Breast epithelium (tissue), 4 donors: ENCODE data around the gene FNDC3B. TPM values are rescaled to one million over a fixed set of nuclear protein-coding genes. Genes with fewer than 3 reads are reported as not detected.

Experiments used
- DNase-seq, 2 donors: peaks; one replicate each; pipeline ENCODE4 v3.0.0-alpha.2; 2019; ENCODE audit warnings: low spot score in 2 of 2
- H3K27ac ChIP-seq, 2 donors: fragments of 200-600 bp; sonication (generic) in 1 of 2; one replicate each; pipeline ENCODE4 v1.5.1; 2016 to 2019; ENCODE audit warnings: mild to moderate bottlenecking in 1 of 2
- H3K27me3 ChIP-seq, 2 donors: fragments of 200-600 bp; sonication (generic) in 1 of 2; one replicate each; pipeline versions ENCODE4 v1.5.1 to v1.6.0; 2017 to 2019; ENCODE audit warnings: control low read depth in 1 of 2, mild to moderate bottlenecking in 1 of 2
- H3K36me3 ChIP-seq: fragments of 200-600 bp; one replicate; pipeline ENCODE4 v1.5.1; 2019
- H3K4me1 ChIP-seq, 2 donors: fragments of 200-600 bp; sonication (generic); one replicate each; pipeline ENCODE4 v1.5.1; 2016 to 2019; ENCODE audit warnings: control low read depth in 1 of 2
- H3K4me3 ChIP-seq, 3 donors: fragments of 200-600 bp; sonication (generic); 1 replicate in 2 of 3; 2 replicates in 1 of 3; pipeline ENCODE4 v1.5.1; 2016 to 2019; ENCODE audit warnings: mild to moderate bottlenecking in 3 of 3, moderate library complexity in 2 of 3
- H3K9me3 ChIP-seq, 2 donors: fragments of 200-600 bp; sonication (generic) in 1 of 2; one replicate each; pipeline ENCODE4 v1.5.1; 2016 to 2019; ENCODE audit warnings: control low read depth in 1 of 2
- CTCF ChIP-seq, 3 donors: fragments of 450-650 bp; IDR thresholded peaks; one replicate each; pipeline ENCODE4 v1.5.1; 2016 to 2017; ENCODE audit warnings: antibody characterized with exemption in 3 of 3, mild to moderate bottlenecking in 3 of 3, moderate library complexity in 3 of 3
- POLR2A ChIP-seq: fragments of 450-650 bp; IDR thresholded peaks from one replicate; pipeline ENCODE4 v1.6.1; 2016; ENCODE audit warnings: antibody characterized with exemption, mild to moderate bottlenecking, moderate library complexity
- POLR2AphosphoS5 ChIP-seq, 3 donors: sonication (generic); formaldehyde crosslinking; IDR thresholded peaks; one replicate each; pipeline ENCODE4 v1.6.1; 2017; ENCODE audit warnings: antibody characterized with exemption in 3 of 3
- intact Hi-C: fragments of 100-400 bp; cut with DNase I; formaldehyde crosslinking; loops from one replicate; pipeline ENCODE4 v1.15.1; 2023; ENCODE audit warnings: low total_unique reads
- total RNA-seq, 3 donors: library from RNA; depleted of rRNA; stranded (reverse); fragments of >200 nt; gene quantifications; one replicate each; pipeline ENCODE4 v1.1.0, GENCODE V29; 2016

Gene FNDC3B
- total RNA-seq, 3 donors from 2014 or later, result 131 to 172 (median 149) TPM

DNA sequence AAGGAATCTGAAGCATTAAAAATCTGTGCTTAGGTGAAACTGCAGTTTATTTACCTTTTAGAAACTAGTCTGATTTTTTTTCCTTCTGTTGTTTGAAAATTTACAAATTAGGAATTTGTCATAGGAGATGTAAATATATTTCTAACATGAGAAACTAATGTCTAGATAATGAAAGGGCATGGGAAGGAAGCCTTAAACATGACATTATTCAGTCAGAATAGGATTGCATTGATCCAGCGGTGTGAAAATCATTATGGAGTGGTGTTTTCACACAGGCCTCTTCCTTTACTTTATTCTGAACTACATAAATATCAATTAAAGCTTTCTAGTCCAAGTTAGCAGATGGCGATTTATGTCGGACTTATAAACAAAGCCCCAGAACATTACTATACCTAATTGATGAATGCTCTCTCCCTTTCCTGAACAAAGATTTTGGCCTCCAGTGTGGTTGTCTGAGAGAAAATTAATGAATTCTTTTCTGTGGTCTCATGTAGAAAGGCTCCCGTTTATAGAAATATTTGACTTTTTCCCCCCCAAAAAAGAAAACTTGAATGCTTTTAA, 37.9 kb downstream of the FNDC3B start:
- DNase-seq, result no peak
- H3K4me3 ChIP-seq, result no peak overlapping the region
- H3K27me3 ChIP-seq, result no peaks in the 10 kb centered on the region
- no peak overlapping the region for H3K27ac ChIP-seq
- intact Hi-C loops, result no loop called here
- H3K9me3 ChIP-seq, result no peaks in the 10 kb centered on the region
- TF ChIP-seq CTCF (IDR thresholded peaks at IDR 0.05), result no peak
- TF ChIP-seq POLR2A, result no peak
- H3K4me1 ChIP-seq, result no peaks in the 10 kb centered on the region
- H3K36me3 ChIP-seq, result no peaks in the 10 kb centered on the region

DNA sequence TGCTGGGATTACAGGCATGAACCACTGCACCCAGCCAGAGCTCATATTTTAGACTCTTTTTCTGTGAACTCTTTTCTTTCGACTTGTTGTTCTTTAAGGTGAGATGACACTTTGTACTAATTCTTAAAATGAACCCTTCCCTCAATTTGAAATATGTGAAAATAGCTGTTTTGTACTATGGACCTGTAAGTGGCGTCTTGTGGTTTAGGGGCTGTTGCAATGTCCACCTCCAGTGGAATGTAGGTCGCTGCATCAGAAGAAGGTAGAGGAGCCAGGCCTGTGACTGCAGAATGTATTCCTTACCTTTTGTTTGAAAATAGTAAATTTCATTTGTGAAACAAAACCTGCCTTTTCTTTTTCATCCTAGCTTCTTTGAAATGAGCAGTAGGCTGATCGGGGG, 38.9 kb downstream of the FNDC3B start:
- no peak for DNase-seq
- Histone ChIP-seq H3K27ac (no peak overlapping the region), H3K4me1 (no peaks in the 10 kb centered on the region), H3K9me3 (no peaks in the 10 kb centered on the region), H3K27me3 (no peaks in the 10 kb centered on the region), H3K4me3 (no peak overlapping the region), H3K36me3 (no peaks in the 10 kb centered on the region)
- intact Hi-C loops, result no loop called here
- TF ChIP-seq POLR2AphosphoS5 (IDR thresholded peaks at IDR 0.05) (no peak), POLR2A (no peak), CTCF (IDR thresholded peaks at IDR 0.05) (no peak)

- no peaks in the 10 kb centered on the region for H3K4me1 ChIP-seq
These were observed 39.3 kb downstream of the FNDC3B start for GRCh38 chr3:172078721-172079120.

DNA sequence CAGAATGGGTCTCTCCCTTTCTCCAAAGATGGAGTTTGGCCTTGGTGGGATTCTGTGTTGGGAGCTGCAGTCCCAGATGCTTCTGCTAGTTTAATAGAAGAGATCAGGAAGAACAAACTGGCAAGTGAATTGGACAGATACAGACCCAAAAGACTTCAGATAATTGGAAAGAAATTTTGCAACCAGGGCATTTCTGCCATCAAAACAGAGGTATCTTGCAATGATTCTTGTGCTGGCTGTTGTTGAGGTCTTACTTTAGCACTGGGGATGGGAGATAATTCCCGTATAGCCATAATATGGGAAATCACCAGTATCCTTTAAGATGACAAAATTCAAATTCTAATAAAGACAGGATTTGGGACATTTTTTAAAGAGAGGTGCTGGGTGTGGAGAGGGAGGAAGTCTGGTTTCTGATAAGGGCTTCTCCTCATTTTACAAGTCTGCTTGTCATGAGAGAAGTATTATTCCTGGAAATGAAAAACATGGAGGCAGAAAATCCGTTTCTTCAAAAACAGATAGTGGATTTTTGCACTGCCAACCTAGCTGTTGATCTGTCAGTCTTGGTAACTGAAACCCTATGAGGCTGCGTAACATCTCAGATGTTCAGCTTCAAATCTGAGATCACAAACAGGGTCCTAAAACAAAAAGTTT, 40.1 kb downstream of the FNDC3B start:
- DNase-seq, result no peak
- no peaks in the 10 kb centered on the region for H3K36me3 ChIP-seq
- TF ChIP-seq POLR2AphosphoS5 (IDR thresholded peaks at IDR 0.05) (no peak), CTCF (IDR thresholded peaks at IDR 0.05) (no peak), POLR2A (no peak)
- H3K4me1 ChIP-seq, result no peaks in the 10 kb centered on the region
- no peak overlapping the region for H3K4me3 ChIP-seq
- H3K27me3 ChIP-seq, result no peaks in the 10 kb centered on the region
- H3K9me3 ChIP-seq, result no peaks in the 10 kb centered on the region
- H3K27ac ChIP-seq, result no peak overlapping the region
- intact Hi-C loops, result no loop called here

More at GRCh38 chr3:172078721-172079120, 39.3 kb downstream of the FNDC3B start:
- Histone ChIP-seq H3K9me3 (no peaks in the 10 kb centered on the region), H3K27ac (no peak overlapping the region), H3K4me3 (no peak overlapping the region), H3K36me3 (no peaks in the 10 kb centered on the region), H3K27me3 (no peaks in the 10 kb centered on the region)
- TF ChIP-seq POLR2A (no peak), CTCF (IDR thresholded peaks at IDR 0.05) (no peak), POLR2AphosphoS5 (IDR thresholded peaks at IDR 0.05) (no peak)
- intact Hi-C loops, result no loop called here
- no peak for DNase-seq

DNA sequence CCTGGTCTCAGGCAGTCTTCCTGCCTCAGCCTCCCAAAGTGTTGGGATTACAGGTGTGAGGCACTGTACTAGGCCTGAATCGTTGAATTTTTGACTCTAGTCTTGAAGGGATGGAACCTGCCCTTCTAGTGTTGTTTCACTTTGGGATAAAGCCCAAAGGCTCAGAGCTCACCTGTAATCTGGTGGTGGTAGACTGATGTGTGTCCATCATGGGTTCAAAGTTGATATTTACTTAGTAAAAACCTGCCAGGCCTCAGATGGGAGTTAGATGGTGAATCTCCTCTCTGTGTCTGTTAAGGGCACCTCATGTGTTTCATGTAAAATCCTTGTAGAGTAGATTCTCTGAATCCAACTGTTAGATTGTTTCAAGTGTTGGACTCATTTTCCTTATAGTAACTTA, 41.1 kb downstream of the FNDC3B start:
- Histone ChIP-seq H3K36me3 (no peaks in the 10 kb centered on the region), H3K27me3 (no peaks in the 10 kb centered on the region), H3K4me1 (no peaks in the 10 kb centered on the region), H3K27ac (peak overlapping the region; percentile 6 to 16), H3K4me3 (no peak overlapping the region), H3K9me3 (no peaks in the 10 kb centered on the region)
- intact Hi-C loops, result no loop called here
- no peak for DNase-seq
- no peak for TF ChIP-seq CTCF (IDR thresholded peaks at IDR 0.05)
- no peak for TF ChIP-seq POLR2A
- TF ChIP-seq POLR2AphosphoS5 (IDR thresholded peaks at IDR 0.05), result no peak
